Ascending aorta (tissue), 2 donors: ENCODE measurements around the gene TRAPPC3L. TPM values are rescaled to one million over a fixed set of nuclear protein-coding genes. Genes with fewer than 3 reads are reported as not detected.

ENCODE experiments used
- DNase-seq, 2 donors: peaks; one replicate each; pipeline ENCODE4 v3.0.0-alpha.2; 2019; ENCODE audit warnings: low spot score in 2 of 2
- H3K27ac ChIP-seq, 2 donors: fragments of 200-600 bp; sonication (generic); one replicate each; pipeline ENCODE4 v1.5.1; 2016 to 2017; ENCODE audit warnings: mild to moderate bottlenecking in 1 of 2
- H3K27me3 ChIP-seq: fragments of 200-600 bp; sonication (generic); one replicate; pipeline ENCODE4 v1.5.1; 2017
- H3K36me3 ChIP-seq, 2 donors: fragments of 200-600 bp; sonication (generic); one replicate each; pipeline ENCODE4 v1.5.1; 2016
- H3K4me1 ChIP-seq, 2 donors: fragments of 200-600 bp; sonication (generic); one replicate each; pipeline ENCODE4 v1.5.1; 2016 to 2017; ENCODE audit warnings: mild to moderate bottlenecking in 1 of 2
- H3K4me3 ChIP-seq, 2 donors: fragments of 200-600 bp; sonication (generic); one replicate each; pipeline ENCODE4 v1.5.1; 2016 to 2017; ENCODE audit warnings: mild to moderate bottlenecking in 1 of 2
- H3K9me3 ChIP-seq, 2 donors: fragments of 200-600 bp; sonication (generic); one replicate each; pipeline ENCODE4 v1.5.1; 2016
- CTCF ChIP-seq, 3 experiments: fragments of 200-600 bp in 2 of 3; fragments of 450-650 bp in 1 of 3; sonication (generic) in 2 of 3; IDR thresholded peaks; one replicate each; pipeline ENCODE4 v1.5.1; 2016 to 2019; ENCODE audit warnings: antibody characterized with exemption in 3 of 3, mild to moderate bottlenecking in 1 of 3, moderate library complexity in 1 of 3
- intact Hi-C: fragments of 100-400 bp; cut with DNase I; formaldehyde crosslinking; loops from one replicate; pipeline ENCODE4 v1.15.1; 2023
- total RNA-seq: library from RNA; depleted of rRNA; stranded (reverse); fragments of >200 nt; gene quantifications from one replicate; pipeline ENCODE4 v1.1.0, GENCODE V29; 2016

The TRAPPC3L gene
- total RNA-seq, 1 donor from 2014 or later, result not detected

DNA sequence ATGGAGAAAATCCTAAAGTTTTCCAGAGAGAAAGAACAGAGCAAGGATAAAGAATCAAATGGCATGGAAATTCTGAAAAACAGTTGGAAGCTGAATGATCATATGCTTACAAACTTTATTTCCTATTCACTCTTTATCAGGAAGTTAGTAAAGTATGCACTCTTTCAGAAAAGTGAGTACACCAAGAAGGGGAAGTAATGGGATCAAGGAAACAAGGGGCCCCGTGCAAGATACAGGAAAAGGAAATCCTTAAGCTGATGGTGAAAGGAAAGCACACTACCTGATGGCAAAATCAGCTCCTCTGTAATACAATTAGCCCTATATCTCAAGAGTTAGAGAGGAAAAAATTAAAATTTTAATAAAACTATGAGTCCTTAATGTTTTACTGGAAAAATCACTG is 70.3 kb downstream of the TRAPPC3L start:
- Histone ChIP-seq H3K9me3 (no peaks in the 10 kb centered on the region), H3K36me3 (no peaks in the 10 kb centered on the region), H3K4me3 (no peak overlapping the region), H3K27ac (no peak overlapping the region), H3K27me3 (no peaks in the 10 kb centered on the region), H3K4me1 (no peaks in the 10 kb centered on the region)
- DNase-seq, result no peak
- TF ChIP-seq CTCF (IDR thresholded peaks at IDR 0.05), result no peak
- intact Hi-C loops, result no loop called here

DNA sequence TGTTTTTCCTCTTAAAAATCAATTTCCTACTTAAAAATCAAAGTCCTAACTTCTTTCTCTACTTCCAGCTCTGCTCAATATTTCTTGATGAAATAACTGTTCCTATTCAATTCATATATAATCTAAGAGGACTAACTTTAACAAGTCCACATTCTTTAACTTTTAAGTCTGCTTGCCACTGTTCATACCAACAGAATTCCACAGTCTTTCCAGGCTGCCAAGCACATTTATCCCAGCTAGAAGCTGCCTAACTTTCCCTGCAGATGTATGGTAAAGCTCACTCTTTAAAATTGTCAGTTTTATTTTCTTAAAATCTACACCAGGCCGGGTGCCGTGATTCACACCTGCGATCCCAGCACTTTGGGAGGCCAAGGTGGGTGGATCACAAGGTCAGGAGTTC is 72.8 kb downstream of the TRAPPC3L start:
- H3K27ac ChIP-seq, result no peak overlapping the region
- no peak overlapping the region for H3K4me3 ChIP-seq
- no peaks in the 10 kb centered on the region for H3K4me1 ChIP-seq
- intact Hi-C loops, result no loop called here
- DNase-seq, result no peak
- H3K36me3 ChIP-seq, result no peaks in the 10 kb centered on the region
- no peaks in the 10 kb centered on the region for H3K9me3 ChIP-seq
- no peaks in the 10 kb centered on the region for H3K27me3 ChIP-seq
- TF ChIP-seq CTCF (IDR thresholded peaks at IDR 0.05), result no peak

- no peaks in the 10 kb centered on the region for H3K9me3 ChIP-seq
- TF ChIP-seq CTCF (IDR thresholded peaks at IDR 0.05), result no peak
- no peaks in the 10 kb centered on the region for H3K36me3 ChIP-seq
- intact Hi-C loops, result no loop called here
- no peak for DNase-seq
- H3K4me1 ChIP-seq, result no peaks in the 10 kb centered on the region
- H3K4me3 ChIP-seq, result no peak overlapping the region
- no peak overlapping the region for H3K27ac ChIP-seq
- H3K27me3 ChIP-seq, result no peaks in the 10 kb centered on the region
These were observed 74.0 kb downstream of the TRAPPC3L start for GRCh38 chr6:116471531-116471930.

- Histone ChIP-seq H3K4me1 (no peaks in the 10 kb centered on the region), H3K9me3 (no peaks in the 10 kb centered on the region), H3K4me3 (no peak overlapping the region), H3K36me3 (no peaks in the 10 kb centered on the region), H3K27me3 (no peaks in the 10 kb centered on the region), H3K27ac (no peak overlapping the region)
- no peak for TF ChIP-seq CTCF (IDR thresholded peaks at IDR 0.05)
- intact Hi-C loops, result no loop called here
- no peak for DNase-seq
These were observed 77.2 kb downstream of the TRAPPC3L start for GRCh38 chr6:116468293-116468692.

DNA sequence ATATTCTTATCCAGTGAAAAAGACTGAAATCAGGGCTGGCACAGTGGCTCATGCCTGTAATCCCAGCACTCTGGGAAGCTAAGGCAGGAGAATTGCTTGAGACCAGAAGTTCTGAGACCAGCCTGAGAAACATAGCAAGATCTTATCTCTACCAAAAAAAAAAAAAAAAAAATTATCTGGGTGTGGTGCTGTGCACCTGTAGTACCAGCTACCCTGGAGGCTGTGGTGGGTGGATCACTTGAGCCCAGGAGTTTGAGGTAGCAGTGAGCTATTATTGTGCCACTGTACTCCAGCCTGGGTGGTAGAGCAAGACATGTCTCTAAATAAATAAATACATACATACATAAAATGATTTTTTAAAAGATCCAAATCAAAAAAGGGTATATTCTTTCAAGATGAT is 78.0 kb downstream of the TRAPPC3L start:
- intact Hi-C loops, result no loop called here
- Histone ChIP-seq H3K4me1 (peaks cover 0 to 1% of the 10 kb centered on the region in 2 donors), H3K4me3 (no peak overlapping the region), H3K9me3 (no peaks in the 10 kb centered on the region), H3K27me3 (no peaks in the 10 kb centered on the region), H3K27ac (no peak overlapping the region), H3K36me3 (no peaks in the 10 kb centered on the region)
- TF ChIP-seq CTCF (IDR thresholded peaks at IDR 0.05), result no peak
- no peak for DNase-seq

GRCh38 chr6:116467096-116467495 is 78.4 kb downstream of the TRAPPC3L start:
- H3K4me3 ChIP-seq, result no peak overlapping the region
- H3K36me3 ChIP-seq, result no peaks in the 10 kb centered on the region
- no peak for DNase-seq
- no peak overlapping the region for H3K27ac ChIP-seq
- no peaks in the 10 kb centered on the region for H3K27me3 ChIP-seq
- intact Hi-C loops, result no loop called here
- H3K9me3 ChIP-seq, result no peaks in the 10 kb centered on the region
- no peak for TF ChIP-seq CTCF (IDR thresholded peaks at IDR 0.05)
- H3K4me1 ChIP-seq, result peaks cover 0 to 2% of the 10 kb centered on the region in 2 donors
